RWPE2 (cell line): ENCODE measurements around the gene UBE2E2.

Source experiments
- ATAC-seq: fragments of 200-7000 bp; cut with Tn5 transposase; 3 replicates; pipeline ENCODE4 v1.9.1; 2021; ENCODE audit warnings: low read depth
- DNase-seq: peaks from one replicate; pipeline ENCODE4 v3.0.0-alpha.2; 2020; ENCODE audit warnings: low spot score
- H3K27ac ChIP-seq: fragments of 450-650 bp; 2 replicates; pipeline ENCODE4 v1.5.1; 2017; ENCODE audit warnings: mild to moderate bottlenecking; ENCODE audit not compliant: poor library complexity, severe bottlenecking
- H3K27me3 ChIP-seq: fragments of 250-450 bp; sonication (Bioruptor Pico); 2 replicates; pipeline ENCODE4 v1.5.1; 2021; ENCODE audit warnings: mild to moderate bottlenecking, moderate library complexity; ENCODE audit not compliant: insufficient read depth, poor library complexity, severe bottlenecking
- H3K36me3 ChIP-seq: fragments of 250-450 bp; sonication (Bioruptor Pico); 2 replicates; pipeline ENCODE4 v1.5.1; 2020; ENCODE audit warnings: low read depth, mild to moderate bottlenecking, moderate library complexity
- H3K4me1 ChIP-seq: fragments of 250-450 bp; sonication (Bioruptor Pico); 2 replicates; pipeline ENCODE4 v1.5.1; 2021; ENCODE audit warnings: mild to moderate bottlenecking, moderate library complexity; ENCODE audit not compliant: insufficient read depth, poor library complexity, severe bottlenecking
- H3K4me3 ChIP-seq: fragments of 250-450 bp; sonication (Bioruptor Pico); 2 replicates; pipeline ENCODE4 v1.5.1; 2021; ENCODE audit warnings: mild to moderate bottlenecking, moderate library complexity; ENCODE audit not compliant: severe bottlenecking
- H3K9me3 ChIP-seq: fragments of 250-450 bp; sonication (Bioruptor Pico); 2 replicates; pipeline ENCODE4 v1.5.1; 2021; ENCODE audit warnings: mild to moderate bottlenecking, moderate library complexity; ENCODE audit not compliant: severe bottlenecking
- TF ChIP-seq, protein P1 (sequence below): fragments of 450-650 bp; IDR thresholded peaks from one replicate; pipeline ENCODE4 v1.5.1; 2017; ENCODE audit warnings: mild to moderate bottlenecking, moderate library complexity; ENCODE audit not compliant: poor library complexity, severe bottlenecking

Gene UBE2E2

DNA sequence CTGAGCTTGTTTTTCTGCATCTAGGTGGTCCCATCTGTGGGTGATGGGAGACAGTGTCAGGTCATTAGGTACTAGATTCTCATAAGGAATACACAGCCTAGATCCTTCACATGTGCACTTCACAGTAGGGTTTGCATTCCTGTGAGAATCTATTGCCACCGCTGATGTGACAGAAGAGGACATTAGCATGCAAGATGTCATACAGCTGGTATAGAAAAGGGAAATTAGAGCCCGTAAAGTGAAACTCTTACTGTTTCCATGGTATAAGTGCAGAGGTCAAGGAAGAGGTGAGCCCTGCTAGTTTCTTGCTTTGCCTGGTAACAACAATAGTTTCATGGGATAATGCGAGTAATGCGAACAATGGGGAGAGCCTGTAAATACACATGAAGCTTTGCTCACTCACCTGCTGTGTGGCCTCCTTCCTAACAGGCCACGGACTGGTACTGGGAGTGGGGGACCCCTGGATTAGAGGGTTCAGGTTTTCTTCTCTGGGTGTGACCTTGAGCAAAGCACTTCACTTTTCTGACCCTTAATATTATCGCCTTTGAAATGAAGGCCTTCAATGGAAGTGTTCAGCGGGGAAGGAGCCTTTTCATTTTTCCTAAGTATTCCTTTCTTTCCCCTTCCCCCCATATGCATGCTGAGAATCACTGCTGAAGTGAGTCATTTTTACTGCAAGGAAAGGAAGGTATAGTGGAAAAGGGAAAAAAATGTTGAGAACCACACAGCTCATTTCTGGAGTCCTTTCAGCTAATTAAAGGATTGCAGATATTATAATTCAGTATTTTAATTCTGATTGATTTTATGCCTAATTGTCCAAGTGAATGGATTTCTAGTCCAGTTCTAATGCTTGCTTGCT lies 286.4 kb downstream of the UBE2E2 start:
- ATAC-seq (no peak), DNase-seq (no peak)
- H3K9me3 ChIP-seq = peaks cover 8% of the 10 kb centered on the region
- H3K4me1 ChIP-seq = peaks cover 15% of the 10 kb centered on the region
- no peaks in the 10 kb centered on the region for H3K36me3 ChIP-seq
- H3K4me3 ChIP-seq = no peak overlapping the region
- H3K27me3 ChIP-seq = no peaks in the 10 kb centered on the region
- TF ChIP-seq, protein P1, sequence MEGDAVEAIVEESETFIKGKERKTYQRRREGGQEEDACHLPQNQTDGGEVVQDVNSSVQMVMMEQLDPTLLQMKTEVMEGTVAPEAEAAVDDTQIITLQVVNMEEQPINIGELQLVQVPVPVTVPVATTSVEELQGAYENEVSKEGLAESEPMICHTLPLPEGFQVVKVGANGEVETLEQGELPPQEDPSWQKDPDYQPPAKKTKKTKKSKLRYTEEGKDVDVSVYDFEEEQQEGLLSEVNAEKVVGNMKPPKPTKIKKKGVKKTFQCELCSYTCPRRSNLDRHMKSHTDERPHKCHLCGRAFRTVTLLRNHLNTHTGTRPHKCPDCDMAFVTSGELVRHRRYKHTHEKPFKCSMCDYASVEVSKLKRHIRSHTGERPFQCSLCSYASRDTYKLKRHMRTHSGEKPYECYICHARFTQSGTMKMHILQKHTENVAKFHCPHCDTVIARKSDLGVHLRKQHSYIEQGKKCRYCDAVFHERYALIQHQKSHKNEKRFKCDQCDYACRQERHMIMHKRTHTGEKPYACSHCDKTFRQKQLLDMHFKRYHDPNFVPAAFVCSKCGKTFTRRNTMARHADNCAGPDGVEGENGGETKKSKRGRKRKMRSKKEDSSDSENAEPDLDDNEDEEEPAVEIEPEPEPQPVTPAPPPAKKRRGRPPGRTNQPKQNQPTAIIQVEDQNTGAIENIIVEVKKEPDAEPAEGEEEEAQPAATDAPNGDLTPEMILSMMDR = no peak
- H3K27ac ChIP-seq = no peak overlapping the region

DNA sequence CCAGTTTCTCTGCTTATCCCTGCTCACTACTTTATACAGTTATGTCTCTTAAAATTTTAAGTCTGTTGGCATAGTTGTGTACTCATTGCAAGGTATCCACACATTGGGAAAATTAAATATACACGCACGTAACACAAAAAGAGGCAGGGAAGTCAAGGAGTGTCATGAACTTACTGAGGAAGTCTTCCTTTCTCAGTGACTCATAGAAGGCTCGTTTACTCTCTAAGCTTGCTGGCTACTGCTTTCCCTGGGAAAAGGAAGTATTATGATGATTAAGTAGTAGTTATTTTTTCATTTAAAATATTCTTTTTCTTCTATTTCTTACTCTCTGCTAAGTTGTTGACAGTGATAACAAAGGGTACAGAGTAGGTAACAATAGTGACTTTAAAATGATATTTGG lies 287.3 kb downstream of the UBE2E2 start:
- no peak overlapping the region for H3K4me3 ChIP-seq
- H3K27ac ChIP-seq = no peak overlapping the region
- ATAC-seq (peak; percentile 89), DNase-seq (no peak)
- H3K36me3 ChIP-seq = no peaks in the 10 kb centered on the region
- TF ChIP-seq, protein P1 = no peak
- peaks cover 8% of the 10 kb centered on the region for H3K9me3 ChIP-seq
- no peaks in the 10 kb centered on the region for H3K27me3 ChIP-seq
- peaks cover 15% of the 10 kb centered on the region for H3K4me1 ChIP-seq

DNA sequence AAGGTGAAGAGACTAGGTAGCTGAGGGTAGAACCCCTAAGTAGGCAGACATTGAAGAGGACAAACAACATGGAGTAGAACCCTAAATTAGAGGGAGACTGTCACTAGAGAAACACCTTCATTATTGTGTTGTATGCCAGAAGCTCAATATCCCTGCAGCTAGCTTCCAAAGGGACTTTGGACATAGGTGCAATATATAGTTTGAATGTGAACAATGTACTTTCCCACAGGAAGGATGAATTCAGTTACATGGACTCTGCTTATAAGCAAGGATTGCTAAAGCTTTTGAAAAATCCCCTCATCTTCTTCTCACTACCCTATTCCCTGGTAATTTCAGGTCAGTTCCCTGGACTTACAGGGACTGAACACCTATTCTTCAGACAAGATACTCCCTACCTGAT lies 288.9 kb downstream of the UBE2E2 start:
- Histone ChIP-seq H3K9me3 (no peaks in the 10 kb centered on the region), H3K27me3 (no peaks in the 10 kb centered on the region), H3K27ac (no peak overlapping the region), H3K4me1 (peaks cover 15% of the 10 kb centered on the region), H3K36me3 (no peaks in the 10 kb centered on the region), H3K4me3 (no peak overlapping the region)
- ATAC-seq (no peak), DNase-seq (no peak)
- TF ChIP-seq, protein P1 = no peak

DNA sequence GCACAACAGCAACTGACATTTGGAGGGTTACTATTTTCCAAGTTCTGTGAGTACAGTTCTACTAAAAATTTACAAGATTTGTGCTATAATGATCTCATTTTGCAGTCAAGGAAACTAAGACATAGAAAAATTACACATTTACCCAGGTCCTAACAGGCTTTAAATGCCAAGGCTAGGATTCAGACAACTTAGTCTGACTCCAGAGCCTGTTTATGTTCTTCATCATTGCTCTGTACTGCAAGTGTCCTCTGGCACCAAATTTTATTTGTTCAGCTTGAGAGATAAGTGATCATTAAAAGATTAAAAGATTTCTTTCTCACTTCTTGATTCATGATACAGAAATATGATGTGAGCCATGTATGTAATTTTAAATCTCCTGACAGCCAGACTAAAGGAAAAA lies 290.8 kb downstream of the UBE2E2 start:
- H3K27ac ChIP-seq = no peak overlapping the region
- H3K36me3 ChIP-seq = no peaks in the 10 kb centered on the region
- H3K27me3 ChIP-seq = no peaks in the 10 kb centered on the region
- TF ChIP-seq, protein P1 = no peak
- H3K4me1 ChIP-seq = peaks cover 15% of the 10 kb centered on the region
- no peak for ATAC-seq
- no peaks in the 10 kb centered on the region for H3K9me3 ChIP-seq
- no peak for DNase-seq
- no peak overlapping the region for H3K4me3 ChIP-seq

DNA sequence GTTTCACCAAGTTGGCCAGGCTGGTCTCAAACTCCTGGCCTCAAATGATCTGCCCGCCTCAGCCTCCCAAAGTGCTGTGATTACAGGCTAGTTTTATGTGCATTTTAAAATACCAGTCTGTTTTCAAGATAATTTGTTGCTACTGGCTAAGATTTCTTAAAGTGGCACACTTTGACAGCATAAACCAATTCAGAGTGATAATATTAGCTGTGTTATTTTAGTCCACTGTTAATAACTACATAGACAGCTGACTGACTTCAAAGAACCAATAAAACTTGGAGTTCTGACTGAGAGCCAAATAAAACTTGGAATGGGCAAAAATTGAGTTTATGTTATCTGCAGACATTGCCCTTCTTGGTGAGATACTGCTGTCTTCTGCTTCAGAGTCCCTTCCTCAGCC lies 291.8 kb downstream of the UBE2E2 start:
- Histone ChIP-seq H3K4me3 (no peak overlapping the region), H3K36me3 (no peaks in the 10 kb centered on the region), H3K4me1 (peaks cover 11% of the 10 kb centered on the region), H3K27me3 (no peaks in the 10 kb centered on the region), H3K27ac (no peak overlapping the region), H3K9me3 (no peaks in the 10 kb centered on the region)
- TF ChIP-seq, protein P1 = no peak
- no peak for DNase-seq
- ATAC-seq = no peak
